Measurements from ENCODE around the gene SULT4A1. TPM values are rescaled to one million over a fixed set of nuclear protein-coding genes. Genes with fewer than 3 reads are reported as not detected.

The SULT4A1 gene
- total and polyA plus RNA-seq, 2 of the 8 experiments (the other 6 are each of a cell fraction or from before 2014, with no cell fraction given) = 9.1 to 11.8 TPM

DNA sequence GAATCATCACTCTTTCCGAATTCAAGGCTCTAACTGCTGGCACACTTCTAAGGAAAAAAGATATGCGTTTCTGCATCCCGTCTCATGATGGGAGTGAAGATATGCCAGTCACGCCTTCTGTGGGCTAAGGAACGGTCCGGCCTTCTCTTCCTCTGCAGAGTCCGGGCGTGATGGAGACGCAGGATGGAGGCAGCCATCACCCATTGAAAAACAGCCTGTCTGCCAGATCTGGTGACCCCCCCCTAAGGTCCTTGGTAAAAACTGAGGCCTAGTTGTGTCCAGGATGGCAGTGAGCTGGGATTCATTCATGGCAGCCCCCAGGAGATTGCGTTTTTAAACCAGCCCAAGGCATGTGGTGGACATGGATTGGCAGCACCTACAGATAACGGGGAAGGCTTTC is 43.3 kb downstream of the SULT4A1 start:
- CTCF ChIA-PET (ENCODE audit: partially characterized antibody) = interaction anchor here (0.9 kb wide), 1 partner anchor 303 kb away, joined by 3 read pairs; no protein-coding TSS in a partner anchor
- 91% methylated on average over 11 of the region's 11 CpGs; no CpG with 5 or more reads in 1 of the 2 experiments for WGBS, 2 experiments (ENCODE audit: extremely low coverage in 1 of 2, insufficient coverage in 1 of 2, insufficient read length in 1 of 2, insufficient replicate concordance in 2 of 2, low coverage in 1 of 2, low lambda C conversion rate in 2 of 2, missing lambda C conversion rate in 1 of 2)

More for the DNA sequence above, 43.3 kb downstream of the SULT4A1 start:
- no peak overlapping the region for H3K56ac ChIP-seq (replicated peaks; ENCODE audit: insufficient read length, low read depth, low read length)
- no peak overlapping the region for H2BK120ac ChIP-seq (replicated peaks; ENCODE audit: low read depth, low read length)
- H3K79me2 ChIP-seq (ENCODE audit: control insufficient read depth in 1 of 2, insufficient read depth in 2 of 2, low read length in 2 of 2) = no peaks in the 10 kb centered on the region
- FAIRE-seq (no peak), DNase-seq (ENCODE audit: low read depth in 1 of 2, low spot score in 2 of 2) (no peak)
- no peak overlapping the region for H3K23ac ChIP-seq (ENCODE audit: insufficient read length)
- POLR2A ChIA-PET (ENCODE audit: partially characterized antibody) = interaction anchor here (1.5 to 1.7 kb wide), 2 partner anchors 14 to 38 kb away, joined by 3 read pairs; no protein-coding TSS in a partner anchor
- TF ChIP-seq, protein P1, sequence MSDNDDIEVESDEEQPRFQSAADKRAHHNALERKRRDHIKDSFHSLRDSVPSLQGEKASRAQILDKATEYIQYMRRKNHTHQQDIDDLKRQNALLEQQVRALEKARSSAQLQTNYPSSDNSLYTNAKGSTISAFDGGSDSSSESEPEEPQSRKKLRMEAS (IDR thresholded peaks at IDR 0.05) = no peak
- TF ChIP-seq EGR1 (IDR thresholded peaks at IDR 0.05; ENCODE audit: borderline replicate concordance, low read depth, low read length) (no peak), CBX5 (IDR thresholded peaks at IDR 0.05; ENCODE audit: low read depth, low read length) (no peak), SAP30 (IDR thresholded peaks at IDR 0.05; ENCODE audit: insufficient read depth, insufficient replicate concordance, low read length) (no peak), CBX8 (IDR thresholded peaks at IDR 0.05; ENCODE audit: borderline replicate concordance, low read depth, low read length) (no peak), SP4 (IDR thresholded peaks at IDR 0.05; ENCODE audit: low read length) (no peak), SUZ12 (IDR thresholded peaks at IDR 0.05; ENCODE audit: low read length) (no peak), RAD21 (IDR thresholded peaks at IDR 0.05 in 1 of 2, conservative IDR thresholded peaks at IDR 0.05 in 1 of 2; ENCODE audit: low read depth in 2 of 2, low read length in 2 of 2) (no peak), TCF12 (IDR thresholded peaks at IDR 0.05; ENCODE audit: low read depth, low read length) (no peak), CEBPB (IDR thresholded peaks at IDR 0.05; ENCODE audit: low read depth, low read length) (no peak), YY1 (IDR thresholded peaks at IDR 0.05; ENCODE audit: low read depth, low read length) (no peak)
- H3K23me2 ChIP-seq (ENCODE audit: low read depth, low read length) = no peaks in the 10 kb centered on the region; the same call in 1 of the 2 replicates
- H2BK5ac ChIP-seq (ENCODE audit: low read depth, low read length) = no peak overlapping the region
- H2AK5ac ChIP-seq (ENCODE audit: low read depth, low read length) = no peak overlapping the region
- H4K8ac ChIP-seq (ENCODE audit: extremely low read depth, insufficient read depth, low read length) = no peak overlapping the region
- H4K20me1 ChIP-seq (replicated peaks in 1 of 2; ENCODE audit: control insufficient read depth in 1 of 2, insufficient read depth in 2 of 2, low read length in 2 of 2) = peaks cover 0 to 8% of the 10 kb centered on the region in 2 experiments
- no peaks in the 10 kb centered on the region for H3K9me3 ChIP-seq (ENCODE audit: insufficient read depth in 2 of 2, low read depth in 1 of 2, low read length in 1 of 2)
- peaks cover 0 to 20% (median 14%) of the 10 kb centered on the region in 4 experiments; a peak in 6 of 7 replicates for H3K4me1 ChIP-seq (replicated peaks in 1 of 4; ENCODE audit: control insufficient read depth in 3 of 4, insufficient read depth in 4 of 4, low read length in 3 of 4)
- H2BK20ac ChIP-seq (ENCODE audit: low read length) = no peak overlapping the region
- H3K27ac ChIP-seq (ENCODE audit: low read depth, low read length) = no peak overlapping the region
- no peaks in the 10 kb centered on the region for H3K36me3 ChIP-seq (ENCODE audit: control insufficient read depth in 2 of 4, insufficient read depth in 4 of 4, low read length in 3 of 4)
- no peak overlapping the region for H2BK12ac ChIP-seq (ENCODE audit: low read depth, low read length)
- no peak overlapping the region for H3K9ac ChIP-seq (replicated peaks in 1 of 4; ENCODE audit: extremely low read depth in 1 of 4, low read depth in 3 of 4, low read length in 3 of 4)
- no peak overlapping the region for H4K91ac ChIP-seq (replicated peaks; ENCODE audit: insufficient read length, low read length)
- H3K4me2 ChIP-seq (ENCODE audit: insufficient read depth in 1 of 2, low read depth in 2 of 2, low read length in 2 of 2) = no peak overlapping the region
- no peak overlapping the region for H3K4me3 ChIP-seq (ENCODE audit: extremely low read depth in 1 of 4, insufficient read depth in 2 of 4, low read depth in 3 of 4, low read length in 4 of 4)
- H2BK15ac ChIP-seq (ENCODE audit: low read length) = no peak overlapping the region
- no peak overlapping the region for H2AFZ ChIP-seq (ENCODE audit: low read length)
- H3K27me3 ChIP-seq (replicated peaks in 1 of 4; ENCODE audit: control insufficient read depth in 3 of 4, extremely low read depth in 1 of 4, insufficient read depth in 3 of 4, low read length in 3 of 4) = no peaks in the 10 kb centered on the region
- no peak overlapping the region for H4K5ac ChIP-seq (ENCODE audit: insufficient read length, low read depth, low read length)
- H3K14ac ChIP-seq (ENCODE audit: insufficient read length) = no peak overlapping the region
- H3K18ac ChIP-seq (ENCODE audit: extremely low read depth, low read length) = no peak overlapping the region
- H3K4ac ChIP-seq (replicated peaks; ENCODE audit: insufficient read length, low read depth, low read length) = no peak overlapping the region
- peaks cover 2% of the 10 kb centered on the region; the same call in 1 of the 2 replicates for H3K79me1 ChIP-seq (ENCODE audit: low read depth, low read length)
